NCI-H748 (cell line): ENCODE results near the gene CHST15.
A peak's percentile ranks its signal among the peaks of the same experiment; 100 is the strongest.
"Not testable (repeated sequence)": the region's sequence is repeated elsewhere in the genome, so short reads cannot be mapped to it uniquely, and the experiment has no call there.

ENCODE experiments used
- DNase-seq: peaks from one replicate; lab custom pipeline; 2025; ENCODE audit not compliant: unreplicated experiment; lab: John Stamatoyannopoulos, UW

The CHST15 gene

DNA sequence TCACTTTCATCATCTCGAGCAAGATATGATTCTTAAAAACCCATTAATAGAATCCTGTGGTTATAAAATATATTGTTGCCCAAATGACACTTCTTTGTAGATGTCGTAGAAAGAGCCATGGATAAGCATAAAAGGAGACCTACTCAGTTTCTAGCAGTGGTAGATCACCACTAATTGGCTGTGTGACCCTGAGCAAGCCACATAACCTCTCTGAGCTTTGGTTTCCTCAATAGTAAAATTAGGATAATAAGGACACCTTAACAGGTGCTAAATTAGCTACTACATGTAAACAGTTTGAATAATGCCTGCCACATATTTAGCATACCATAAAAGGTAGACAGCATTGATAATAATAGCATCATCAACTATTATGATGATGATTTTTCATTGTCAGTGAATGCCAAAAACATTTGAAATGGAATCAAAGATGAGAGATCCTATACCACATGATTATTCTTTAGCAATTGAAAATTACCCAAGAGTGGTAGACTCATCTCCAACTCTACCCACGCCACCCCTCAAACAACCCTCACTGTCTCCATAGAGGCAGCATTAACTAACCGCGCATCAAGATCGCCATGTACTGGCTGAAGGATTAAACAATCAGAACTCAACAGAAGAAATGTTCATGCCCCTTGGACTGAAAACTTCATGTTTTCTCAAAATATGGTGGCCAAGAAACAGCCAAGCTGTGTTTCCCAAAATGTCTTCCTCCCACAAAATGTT, 45.8 kb downstream of the CHST15 start:
- no peak for DNase-seq

DNA sequence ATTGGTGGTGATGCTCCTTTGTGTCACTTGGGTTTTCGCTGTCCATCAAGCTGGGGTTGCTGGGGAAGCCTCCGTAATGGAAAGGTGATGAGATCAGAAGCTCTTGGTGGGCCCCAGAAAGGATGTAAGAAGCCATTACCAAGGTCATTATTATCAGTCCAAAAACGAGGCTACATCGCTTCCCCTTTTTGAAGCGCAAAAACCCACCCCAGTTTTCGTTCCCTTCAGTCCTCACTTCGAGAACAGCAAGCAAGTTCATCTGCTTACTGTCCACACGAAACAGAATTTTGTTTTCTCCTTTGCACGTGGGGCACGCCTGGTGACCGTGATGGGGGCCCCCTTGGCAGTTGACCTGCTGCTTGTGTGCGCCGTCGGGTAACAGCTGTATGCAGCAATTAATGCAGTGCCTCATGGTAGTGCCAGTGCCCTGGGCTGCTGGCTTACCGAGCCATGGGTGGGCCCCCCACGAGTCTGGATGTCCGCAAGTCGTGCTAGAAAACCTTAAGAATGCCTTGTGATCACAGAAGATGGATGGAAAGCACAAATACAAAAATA, 47.5 kb downstream of the CHST15 start:
- no peak for DNase-seq

DNA sequence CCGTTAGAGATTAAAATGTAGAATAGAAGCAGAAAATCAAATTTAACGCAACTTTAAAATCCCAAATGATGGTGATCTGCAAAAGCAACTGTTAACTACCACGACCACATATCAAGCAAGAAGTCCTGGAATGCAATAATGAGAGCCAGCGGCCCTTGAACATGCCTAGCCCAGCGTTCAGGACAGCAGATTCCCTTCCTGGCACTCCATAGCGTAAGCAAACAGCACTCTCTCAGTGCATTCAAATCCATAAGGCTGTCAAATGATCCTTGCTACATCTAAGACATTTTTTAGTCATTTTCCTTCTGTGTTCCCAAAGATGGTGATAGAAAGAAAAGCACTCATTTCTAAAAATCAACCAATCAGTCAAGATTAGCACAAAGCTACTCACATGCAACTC, 48.1 kb downstream of the CHST15 start:
- DNase-seq, result no peak

DNA sequence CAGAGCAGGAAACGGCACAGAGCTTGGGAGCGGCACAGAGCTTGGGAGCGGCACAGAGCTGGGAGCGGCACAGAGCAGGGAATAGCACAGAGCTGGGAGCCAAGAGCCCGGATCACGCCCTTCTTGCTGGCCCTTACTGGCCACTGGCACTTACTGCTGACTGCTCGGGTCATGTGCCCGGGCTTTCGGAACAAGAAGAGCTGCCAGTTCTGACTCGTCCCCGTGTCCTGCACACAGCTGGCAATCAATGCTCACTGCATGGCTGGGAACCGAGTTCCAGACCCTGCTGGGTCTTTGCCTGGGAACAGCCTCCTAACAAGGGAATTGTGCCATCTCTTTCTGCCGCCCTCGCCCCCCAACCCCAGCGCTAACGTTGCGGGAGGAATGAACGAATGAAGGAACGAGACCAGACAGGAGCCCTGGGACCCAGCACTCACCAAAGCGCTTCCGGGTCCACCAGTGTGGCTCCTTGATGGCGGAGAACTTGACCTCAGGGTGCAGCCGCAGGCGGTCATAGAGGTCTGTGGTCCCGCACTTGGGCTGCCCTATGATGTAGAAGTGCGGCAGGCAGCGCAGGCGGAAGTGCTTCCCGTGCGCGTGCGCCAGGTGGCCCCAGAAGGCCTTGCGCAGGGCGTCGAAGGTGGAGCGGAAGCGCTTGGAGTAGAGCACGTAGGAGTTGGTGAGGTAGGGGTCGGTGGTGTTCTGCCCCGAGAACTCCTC, 49.1 kb downstream of the CHST15 start:
- DNase-seq, result no peak

DNA sequence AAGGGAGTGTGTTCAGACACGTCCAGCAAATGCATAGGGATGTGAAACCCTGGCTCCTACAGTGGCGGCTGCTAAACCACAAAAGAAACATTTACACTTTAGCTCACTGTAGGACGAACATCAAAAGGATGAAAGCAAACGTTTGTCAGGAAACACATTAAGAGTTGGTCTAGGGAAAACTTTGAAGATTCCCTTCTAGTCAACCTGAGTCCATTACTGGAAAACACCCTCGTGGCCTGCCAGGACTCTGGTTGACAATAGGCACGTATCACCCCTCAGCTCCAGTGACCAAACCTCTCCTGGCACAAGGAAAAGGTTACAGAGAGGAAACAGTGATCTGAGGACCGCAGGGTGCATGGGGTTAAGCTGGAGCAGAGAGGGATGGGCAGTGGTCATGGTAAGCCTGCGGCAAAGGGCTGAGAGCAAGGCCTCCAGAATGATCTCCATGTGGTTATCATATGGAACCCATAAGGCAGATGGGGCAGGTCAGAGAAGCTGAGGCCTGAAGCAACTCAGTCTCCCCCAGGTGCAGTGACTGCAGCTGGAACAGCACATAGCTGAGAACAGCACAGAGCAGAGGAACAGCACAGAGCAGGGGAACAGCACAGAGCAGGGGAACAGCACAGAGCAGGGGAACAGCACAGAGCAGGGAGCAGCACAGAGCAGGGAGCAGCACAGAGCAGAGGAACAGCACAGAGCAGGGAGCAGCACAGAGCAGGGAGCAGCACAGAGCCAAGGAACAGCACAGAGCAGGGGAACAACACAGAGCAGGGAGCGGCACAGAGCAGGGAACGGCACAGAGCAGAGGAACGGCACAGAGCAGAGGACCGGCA, 49.9 kb downstream of the CHST15 start:
- no peak for DNase-seq

DNA sequence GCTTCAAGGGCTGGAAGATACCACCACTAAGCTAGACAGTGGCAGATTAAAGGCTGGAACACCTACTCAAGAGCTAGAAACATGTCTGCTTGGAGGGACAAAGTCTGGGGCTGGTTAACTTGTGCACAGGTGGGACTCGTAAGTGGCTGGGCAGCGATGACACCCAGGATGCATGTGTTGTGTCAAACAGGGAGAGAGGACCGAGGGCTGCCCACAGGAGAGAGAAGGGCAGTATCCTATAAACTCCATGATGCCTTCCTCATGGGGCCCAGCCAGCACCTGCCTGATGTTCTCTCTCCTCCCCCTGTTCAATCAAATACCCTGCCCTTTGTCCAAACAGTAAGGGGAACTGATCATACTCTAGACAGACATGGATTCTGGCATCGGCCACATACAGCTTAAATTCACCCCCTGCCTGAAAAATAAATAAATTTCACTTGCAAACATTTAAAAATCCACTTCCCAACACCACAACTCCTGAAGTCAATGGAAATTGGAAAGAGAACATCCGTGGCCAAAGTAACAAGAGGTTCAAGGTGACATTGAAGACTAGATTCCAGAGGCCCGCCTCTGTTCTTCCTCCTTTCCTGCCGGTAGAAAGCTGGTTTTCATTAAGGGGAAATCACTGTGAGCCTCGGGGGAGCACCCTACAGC, 50.6 kb downstream of the CHST15 start:
- DNase-seq, result no peak

DNA sequence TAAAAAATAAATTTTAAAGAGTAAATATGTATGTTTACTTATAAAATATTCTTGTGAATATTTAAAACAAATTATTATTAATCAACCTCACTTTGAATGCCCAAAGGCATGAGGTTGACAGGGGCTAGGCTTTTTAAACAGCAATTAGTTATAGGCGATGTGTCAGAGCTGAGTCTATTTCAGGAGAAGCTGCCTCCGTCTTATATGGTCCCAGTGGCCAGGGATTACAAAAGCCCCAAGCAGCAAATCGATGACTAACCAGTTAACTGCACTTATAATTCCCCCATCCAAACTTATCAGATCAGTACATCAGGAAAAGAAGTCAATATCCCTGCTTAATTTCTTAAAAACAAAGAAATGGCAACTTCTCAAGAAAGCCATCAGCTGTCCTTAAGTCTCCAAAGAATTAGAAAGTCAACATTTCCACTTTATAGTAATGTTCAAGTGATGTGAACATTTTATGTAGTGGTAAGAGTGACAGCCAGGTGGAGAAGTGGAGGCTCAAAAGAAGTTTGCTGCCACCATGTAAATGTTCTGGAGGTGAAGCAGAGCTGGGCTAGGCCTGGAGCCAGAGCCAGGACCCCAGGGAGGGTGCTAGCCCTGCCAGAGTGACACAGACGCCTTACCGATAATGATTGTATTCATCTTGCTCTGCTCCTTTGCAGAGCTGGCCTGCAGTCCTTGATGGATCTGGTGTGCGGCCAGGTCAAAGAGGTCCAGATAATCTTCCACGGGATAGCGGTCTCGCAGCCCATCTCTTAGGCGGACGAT, 51.5 kb downstream of the CHST15 start:
- DNase-seq, result no peak

DNA sequence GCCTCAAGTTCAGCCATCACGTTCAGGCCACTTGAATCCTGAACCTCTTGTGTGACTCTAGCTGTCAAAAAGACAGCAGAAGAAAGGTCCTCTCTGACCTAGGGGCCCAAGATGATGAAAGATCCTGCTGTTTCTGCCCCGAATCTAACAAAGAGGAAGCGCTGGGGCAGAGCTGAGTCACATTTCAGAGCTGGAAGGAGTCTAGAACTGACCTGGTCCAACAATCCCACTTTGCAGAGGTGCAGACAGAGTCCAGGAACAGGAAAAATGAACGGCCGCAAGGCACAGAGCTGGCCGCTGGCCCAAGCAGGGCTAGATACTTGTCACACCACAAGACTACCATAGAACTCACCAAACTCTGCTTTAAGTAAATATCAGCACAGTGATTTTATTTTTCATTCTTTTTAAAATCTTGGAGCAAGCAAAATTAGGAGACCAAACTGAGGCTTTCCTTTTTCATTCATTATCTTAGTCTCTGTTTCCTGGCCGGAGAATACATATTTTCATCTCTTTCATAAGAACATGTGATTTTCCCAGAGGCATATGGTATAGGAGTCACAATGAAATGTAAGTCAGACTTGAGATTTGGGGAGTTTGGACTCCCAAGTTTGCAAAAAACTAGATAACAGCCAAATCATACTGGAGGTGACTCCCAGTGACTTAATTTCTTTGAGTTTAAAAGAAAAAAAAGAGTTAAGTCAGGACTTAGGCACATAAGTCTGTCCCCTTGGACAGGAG, 52.8 kb downstream of the CHST15 start:
- no peak for DNase-seq

DNA sequence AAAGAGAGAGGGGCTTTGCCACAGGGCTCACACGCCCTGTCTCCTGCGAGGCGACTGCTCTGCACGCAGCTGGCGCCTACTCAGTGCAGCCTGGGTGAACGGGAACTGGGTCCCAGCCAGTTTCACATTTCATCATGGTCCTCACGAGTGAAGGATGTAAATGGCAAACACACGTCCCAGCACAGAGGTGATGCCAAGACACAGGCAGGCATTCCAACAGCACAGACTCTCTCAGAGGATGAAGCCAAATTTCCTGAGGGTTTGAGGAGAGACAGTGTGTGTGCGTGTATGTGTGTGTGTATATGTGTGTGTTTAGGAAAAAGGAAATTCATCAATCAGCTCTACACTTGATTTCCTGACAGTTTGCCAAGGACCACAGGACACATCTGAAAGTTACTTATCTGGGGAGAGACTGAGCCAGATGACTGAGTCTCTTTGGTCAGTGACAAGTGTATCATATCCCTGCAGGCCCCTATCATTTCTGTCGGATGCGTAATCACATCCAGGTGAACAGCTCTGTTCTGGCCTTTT, 53.9 kb downstream of the CHST15 start:
- DNase-seq, result no peak

DNA sequence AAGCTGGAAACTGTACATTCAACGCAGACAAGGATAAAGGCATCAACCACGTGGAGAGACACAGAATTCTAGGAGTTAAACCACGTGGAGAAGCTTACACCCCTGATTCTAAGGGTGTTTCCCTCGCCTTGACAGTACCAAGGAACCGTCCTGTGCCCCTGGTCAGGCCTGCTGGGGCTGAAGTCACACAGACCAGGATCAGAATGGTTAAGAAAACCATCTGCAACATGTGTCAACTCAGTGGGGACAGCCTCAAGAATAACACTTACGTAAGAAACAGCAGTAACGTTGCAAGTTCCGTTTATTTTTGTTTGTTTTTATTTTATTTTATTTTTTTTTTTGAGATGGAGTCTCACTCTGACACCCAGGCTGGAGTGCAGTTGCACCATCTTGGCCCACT, 55.6 kb downstream of the CHST15 start:
- no peak for DNase-seq

DNA sequence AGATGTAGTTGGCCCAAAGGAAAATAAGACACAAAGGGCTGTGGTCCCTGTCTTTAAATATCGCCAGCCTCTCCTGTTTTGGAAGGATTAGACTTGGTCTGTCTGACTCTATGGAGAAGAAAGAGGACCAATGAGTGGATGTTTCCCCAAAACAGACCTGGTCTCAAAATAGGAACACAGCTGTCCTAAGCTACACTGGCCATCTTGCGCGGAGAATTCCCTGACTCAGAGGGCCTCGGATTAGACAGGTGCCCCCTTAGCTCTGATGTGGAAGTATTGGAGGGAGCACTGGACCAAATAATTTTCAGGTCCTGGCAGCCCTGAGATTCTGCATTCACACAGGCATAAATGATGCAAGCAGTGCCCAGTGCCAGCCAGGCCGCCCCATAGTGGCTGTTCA, 56.1 kb downstream of the CHST15 start:
- DNase-seq, result no peak

DNA sequence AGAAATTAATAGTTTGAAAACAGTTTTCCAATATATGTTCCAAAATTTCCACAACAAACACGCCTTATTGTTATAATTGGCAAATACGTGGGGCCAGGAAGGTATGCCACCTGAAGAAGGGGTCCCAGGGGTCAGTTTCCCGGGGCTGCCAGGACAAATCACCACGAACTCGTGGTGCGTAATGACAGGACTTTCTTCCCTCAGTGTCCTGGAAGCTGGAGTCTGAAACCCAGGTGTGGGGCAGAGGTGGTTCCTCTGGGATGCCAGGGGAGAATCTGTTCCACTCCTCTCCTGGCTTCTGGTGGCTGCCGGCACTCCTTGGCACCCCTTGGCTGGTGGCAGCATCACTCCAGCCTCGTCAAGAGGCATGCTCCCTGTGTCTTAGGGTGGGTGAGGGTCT, 56.7 kb downstream of the CHST15 start:
- DNase-seq, result no peak

DNA sequence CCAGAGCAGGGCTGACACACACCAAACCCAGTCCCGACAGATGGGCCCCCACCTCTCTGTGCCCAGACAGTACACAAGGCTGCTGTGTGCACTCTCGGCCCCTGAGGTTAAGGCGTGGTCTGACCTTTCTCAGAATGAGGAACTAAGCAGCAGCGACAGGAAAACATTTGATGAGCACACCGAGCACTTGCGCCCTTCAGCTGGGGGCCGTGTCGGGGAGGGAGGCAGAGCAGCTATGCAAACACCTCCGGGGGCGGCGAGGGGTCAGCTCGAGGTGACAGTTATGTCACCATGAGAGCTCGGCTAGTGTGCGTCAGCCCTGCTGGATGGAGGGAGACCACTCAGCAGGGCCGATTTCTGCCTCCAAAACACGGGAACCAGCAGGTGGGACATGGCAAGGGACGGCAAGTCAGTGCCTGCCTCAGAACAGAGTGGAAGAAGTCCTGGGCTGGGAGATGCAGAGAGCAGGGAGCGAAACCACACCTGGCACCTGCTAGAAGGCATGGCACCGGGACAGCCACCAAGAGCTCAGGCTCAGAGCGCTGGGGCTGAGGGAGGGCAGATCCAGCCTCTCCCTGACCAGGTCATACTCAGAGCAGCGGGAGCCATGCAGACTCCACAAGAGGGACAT, 57.4 kb downstream of the CHST15 start:
- peak; percentile 33 for DNase-seq

DNA sequence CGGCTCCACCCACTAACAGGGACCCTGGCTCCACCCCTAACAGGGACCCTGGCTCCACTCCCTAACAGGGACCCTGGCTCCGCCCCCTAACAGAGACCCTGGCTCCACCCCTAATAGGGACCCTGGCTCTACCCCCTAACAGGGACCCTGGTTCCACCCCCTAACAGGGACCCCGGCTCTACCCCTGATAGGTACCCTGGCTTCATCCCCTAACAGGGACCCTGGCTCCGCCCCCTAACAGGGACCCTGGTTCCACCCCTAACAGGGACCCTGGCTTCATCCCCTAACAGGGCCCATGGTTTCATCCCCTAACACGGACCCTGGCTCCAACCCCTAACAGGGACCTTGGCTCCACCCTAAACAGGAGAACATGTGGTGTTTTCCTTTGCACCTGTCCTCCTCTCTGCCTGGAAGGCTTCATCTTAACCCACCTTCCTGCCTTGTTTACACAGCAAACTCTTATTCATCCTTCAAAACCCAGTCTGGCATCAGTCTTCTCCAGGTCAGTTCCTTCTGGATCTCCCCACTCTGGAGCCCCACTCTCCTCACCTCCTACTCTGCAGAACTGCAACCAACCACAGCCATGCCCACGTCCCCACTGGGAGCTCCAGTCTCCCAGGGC, 58.0 kb downstream of the CHST15 start:
- no peak for DNase-seq

DNA sequence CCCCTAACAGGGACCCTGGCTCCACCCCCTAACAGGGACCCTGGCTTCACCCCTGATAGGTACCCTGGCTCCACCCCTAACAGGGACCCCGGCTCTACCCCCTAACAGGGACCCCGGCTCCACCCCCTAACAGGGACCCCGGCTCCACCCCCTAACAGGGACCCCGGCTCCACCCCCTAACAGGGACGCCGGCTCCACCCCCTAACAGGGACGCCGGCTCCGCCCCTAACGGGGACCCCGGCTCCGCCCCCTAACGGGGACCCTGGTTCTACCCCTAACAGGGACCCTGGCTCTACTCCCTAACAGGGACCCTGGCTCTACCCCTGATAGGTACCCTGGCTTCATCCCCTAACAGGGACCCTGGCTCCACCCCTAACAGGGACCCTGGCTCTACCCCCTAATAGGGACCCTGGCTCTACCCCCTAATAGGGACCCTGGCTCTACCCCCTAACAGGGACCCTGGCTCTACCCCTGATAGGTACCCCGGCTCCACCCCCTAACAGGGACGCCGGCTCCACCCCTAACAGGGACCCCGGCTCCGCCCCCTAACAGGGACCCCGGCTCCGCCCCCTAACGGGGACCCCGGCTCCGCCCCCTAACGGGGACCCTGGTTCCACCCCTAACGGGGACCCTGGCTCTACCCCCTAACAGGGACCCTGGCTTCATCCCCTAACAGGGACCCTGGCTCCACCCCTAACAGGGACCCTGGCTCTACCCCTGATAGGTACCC, 58.7 kb downstream of the CHST15 start:
- not testable (repeated sequence) for DNase-seq

DNA sequence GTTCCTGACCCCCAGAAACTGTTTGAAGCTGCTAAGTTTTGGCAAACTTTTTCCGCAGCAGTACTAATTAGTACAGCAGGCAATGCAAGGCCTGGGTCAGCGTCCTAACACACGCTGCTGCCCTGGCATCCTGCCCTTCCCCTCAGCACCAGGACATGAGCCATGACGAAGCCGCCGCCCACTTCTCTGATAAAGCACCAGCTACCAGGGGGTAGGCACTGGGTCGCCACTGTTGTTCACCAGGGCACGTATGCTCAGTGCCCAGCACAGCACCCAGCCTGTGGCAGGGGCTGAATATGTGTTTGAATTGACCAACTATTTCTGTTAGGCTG, 59.5 kb downstream of the CHST15 start:
- no peak for DNase-seq

DNA sequence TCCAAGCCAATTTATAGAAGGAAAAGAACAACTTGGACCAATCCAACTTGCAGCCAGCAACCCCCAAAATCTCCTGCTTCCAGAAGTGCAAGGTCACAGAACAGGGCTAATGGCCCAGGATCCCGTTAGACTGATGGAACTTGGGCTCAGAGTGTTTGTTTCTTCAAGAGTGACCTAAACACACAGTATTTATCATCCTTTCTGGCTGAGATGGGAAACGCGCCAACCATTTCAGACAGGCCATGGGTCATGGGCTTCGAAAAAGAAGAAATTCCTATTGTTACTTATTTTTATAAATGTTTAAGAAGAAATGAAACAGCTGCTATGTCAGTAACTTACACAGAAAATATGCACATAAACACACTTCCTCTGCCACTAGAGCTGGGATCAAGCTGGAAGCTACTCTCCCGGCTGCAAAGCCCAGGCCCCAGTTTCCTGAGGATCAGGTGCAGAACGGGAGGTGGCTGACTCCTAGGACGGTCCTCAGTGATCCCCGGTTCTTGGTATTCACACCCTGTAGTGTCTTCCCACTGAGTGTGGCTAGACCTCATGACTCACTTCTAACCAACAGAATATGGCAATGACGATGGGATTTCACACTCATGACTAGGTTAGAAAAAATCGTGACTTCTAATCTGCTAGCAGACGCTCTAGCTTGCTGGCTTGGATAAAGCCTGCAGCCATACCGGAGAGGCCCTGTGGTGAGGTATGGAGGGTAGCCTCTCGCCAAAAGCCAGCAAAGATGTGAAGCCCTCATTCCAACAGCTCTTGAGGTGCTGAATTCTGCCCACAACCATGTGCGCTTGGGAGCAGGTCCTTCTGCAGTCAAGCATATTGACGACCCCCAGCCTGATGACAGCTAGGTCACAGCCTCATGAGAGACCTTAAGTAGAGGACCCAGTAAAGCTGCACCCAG, 60.2 kb downstream of the CHST15 start:
- DNase-seq, result no peak
